MM.1S (cell line): ENCODE measurements around the gene ERC2.

Source experiments
- CTCF ChIP-seq: fragments of 300-600 bp; sonication (generic); IDR thresholded peaks from 2 replicates; pipeline ENCODE4 v1.5.1; 2016; ENCODE audit warnings: antibody characterized with exemption, low read length, mixed read lengths
- EZH2 ChIP-seq: fragments of 300-600 bp; sonication (generic); optimal IDR thresholded peaks from 2 replicates; pipeline ENCODE3; 2017; ENCODE audit warnings: low read depth, mild to moderate bottlenecking, antibody characterized with exemption, low read length, mixed read lengths

- no peak for TF ChIP-seq CTCF
- no peak for TF ChIP-seq EZH2
Measured at GRCh38 chr3:55895897-55896566, 572.2 kb downstream of the ERC2 start.
